Adrenal gland (tissue), 12 donors: ENCODE results near the gene GRAP2. TPM values are rescaled to one million over a fixed set of nuclear protein-coding genes. Genes with fewer than 3 reads are reported as not detected.

Experiments used
- DNase-seq, 7 donors: peaks; one replicate each; pipeline ENCODE4 v3.0.0-alpha.2; 2019 to 2020
- H3K27ac ChIP-seq, 5 donors: fragments of 200-600 bp; sonication (generic) in 4 of 5; 1 replicate in 3 of 5; 2 replicates in 2 of 5; pipeline versions ENCODE4 v1.5.1 to v1.8.0; 2016 to 2020; ENCODE audit warnings: mild to moderate bottlenecking in 1 of 5
- H3K27me3 ChIP-seq: fragments of 200-600 bp; 2 replicates; pipeline ENCODE4 v1.8.0; 2021
- H3K36me3 ChIP-seq, 2 donors: fragments of 200-600 bp; replicated peaks in 1 of 2; 1 replicate in 1 of 2; 2 replicates in 1 of 2; pipeline versions ENCODE4 v1.5.1 to v1.8.0; 2018 to 2022
- H3K4me1 ChIP-seq, 2 donors: fragments of 200-600 bp; replicated peaks in 1 of 2; 1 replicate in 1 of 2; 2 replicates in 1 of 2; pipeline versions ENCODE4 v1.5.1 to v1.8.0; 2018 to 2021
- H3K4me3 ChIP-seq, 4 donors: fragments of 200-600 bp; sonication (generic) in 3 of 4; one replicate each; pipeline ENCODE4 v1.5.1; 2016 to 2018
- H3K9me3 ChIP-seq, 3 donors: fragments of 200-600 bp; sonication (generic) in 1 of 3; replicated peaks in 1 of 3; 1 replicate in 2 of 3; 2 replicates in 1 of 3; pipeline versions ENCODE4 v1.5.1 to v1.8.0; 2016 to 2021
- CTCF ChIP-seq, 6 experiments: fragments of 450-650 bp in 4 of 6; fragments of 200-600 bp in 2 of 6; sonication (generic) in 1 of 6; IDR thresholded peaks; 1 replicate in 5 of 6; 2 replicates in 1 of 6; pipeline versions ENCODE4 v1.5.1 to v1.8.0; 2016 to 2021; ENCODE audit warnings: antibody characterized with exemption in 6 of 6, mild to moderate bottlenecking in 2 of 6, moderate library complexity in 1 of 6
- POLR2A ChIP-seq, 2 donors: fragments of 450-650 bp; IDR thresholded peaks; one replicate each; pipeline ENCODE4 v1.6.1; 2017; ENCODE audit warnings: antibody characterized with exemption in 2 of 2, mild to moderate bottlenecking in 2 of 2, moderate library complexity in 1 of 2
- WGBS, 4 donors: extraction: QIAGEN DNeasy Blood & Tissue Kit in 2 of 4; methylation state at CpG; one replicate each; pipeline versions ENCODE4 v1.1.5 to v1.1.7; 2013 to 2017; 5-methylcytosine and 5-hydroxymethylcytosine counted together
- intact Hi-C, 2 donors: fragments of 100-400 bp; cut with DNase I; formaldehyde crosslinking; loops; one replicate each; pipeline versions ENCODE4 v1.14.1 to v1.15.0; 2022 to 2023
- polyA plus RNA-seq, 3 donors: library from polyadenylated mRNA; stranded (reverse); fragments of 200-250 nt in 2 of 3; fragments of 350-450 nt in 1 of 3; fragmentation: Illumina TruSeq in 1 of 3; extraction: RNeasy Lipid Tissue Mini Kit (QIAGEN cat#74804) in 1 of 3; gene quantifications; one replicate each; pipeline ENCODE4 v1.2.3, GENCODE V29; 2013 to 2014
- total RNA-seq, 9 donors: library from RNA; depleted of rRNA in 4 of 9; stranded (reverse); fragments of >200 nt in 4 of 9; fragments of 120-200 nt in 1 of 9; fragmentation: NEBNext Ultra II Directional in 1 of 9; extraction: Animal tissue kit (Norgen Biotek cat#: 25700) in 1 of 9; gene quantifications; one replicate each; pipeline versions ENCODE4 v1.1.0 to v1.2.4, GENCODE V29; 2013 to 2023
- donor health status: healthy with polysubstance abuse.
- donor health status: Bipolar disorder and iron deficiency.
- donor health status: DM: yes; HTN: yes; CAD: no.
- donor health status: DM: no; HTN: no; CAD: no.
- donor health status: DM: no; HTN: no; CAD: no.
- donor health status: DM: yes; HTN: yes; CAD: no.

The GRAP2 gene
- total and polyA plus RNA-seq, 12 donors, result 0.28 to 1.7 (median 0.61) TPM; not detected in 1

- intact Hi-C loops, result no loop called here
- Histone ChIP-seq H3K27ac (no peak overlapping the region), H3K4me3 (no peak overlapping the region), H3K36me3 (no peaks in the 10 kb centered on the region), H3K4me1 (no peaks in the 10 kb centered on the region), H3K9me3 (no peaks in the 10 kb centered on the region), H3K27me3 (peaks cover 5% of the 10 kb centered on the region)
- TF ChIP-seq CTCF (IDR thresholded peaks at IDR 0.05), result no peak
- TF ChIP-seq POLR2A (IDR thresholded peaks at IDR 0.05), result no peak
- 79 to 90% (median 82%) methylated on average over 6 of the region's 6 CpGs for WGBS, 4 donors
- DNase-seq, result no peak
Measured at GRCh38 chr22:39907047-39907446, 6.2 kb downstream of the GRAP2 start.

GRCh38 chr22:39907605-39908097 lies 6.8 kb downstream of the GRAP2 start:
- no peaks in the 10 kb centered on the region for H3K9me3 ChIP-seq
- DNase-seq, result no peak
- no peak for TF ChIP-seq CTCF (IDR thresholded peaks at IDR 0.05)
- no peak for TF ChIP-seq POLR2A (IDR thresholded peaks at IDR 0.05)
- H3K4me3 ChIP-seq, result no peak overlapping the region
- H3K36me3 ChIP-seq, result no peaks in the 10 kb centered on the region
- WGBS, 4 donors, result 79 to 92% (median 84%) methylated on average over 8 to 9 of the region's 9 CpGs
- H3K27me3 ChIP-seq, result peaks cover 5% of the 10 kb centered on the region
- no peak overlapping the region for H3K27ac ChIP-seq
- intact Hi-C loops, result no loop called here
- no peaks in the 10 kb centered on the region for H3K4me1 ChIP-seq

- no peak overlapping the region for H3K4me3 ChIP-seq
- H3K27me3 ChIP-seq, result peaks cover 5% of the 10 kb centered on the region
- H3K4me1 ChIP-seq, result no peaks in the 10 kb centered on the region
- DNase-seq, result no peak
- H3K9me3 ChIP-seq, result no peaks in the 10 kb centered on the region
- H3K27ac ChIP-seq, result no peak overlapping the region
- intact Hi-C loops, result no loop called here
- 78 to 90% (median 81%) methylated on average over 1 to 2 of the region's 2 CpGs for WGBS, 4 donors
- no peaks in the 10 kb centered on the region for H3K36me3 ChIP-seq
- TF ChIP-seq CTCF (IDR thresholded peaks at IDR 0.05), result no peak
- no peak for TF ChIP-seq POLR2A (IDR thresholded peaks at IDR 0.05)
Measured at GRCh38 chr22:39908136-39908535, 7.3 kb downstream of the GRAP2 start.

GRCh38 chr22:39908737-39909136 lies 7.9 kb downstream of the GRAP2 start:
- TF ChIP-seq POLR2A (IDR thresholded peaks at IDR 0.05) (no peak), CTCF (IDR thresholded peaks at IDR 0.05) (no peak)
- no peaks in the 10 kb centered on the region for H3K36me3 ChIP-seq
- H3K27ac ChIP-seq, result no peak overlapping the region
- intact Hi-C loops, result no loop called here
- WGBS, 4 donors, result 35 to 46% (median 41%) methylated on average over 3 to 5 of the region's 5 CpGs
- no peaks in the 10 kb centered on the region for H3K9me3 ChIP-seq
- no peaks in the 10 kb centered on the region for H3K4me1 ChIP-seq
- peak in 2 of 7 donors; percentile 18 to 24 for DNase-seq
- H3K4me3 ChIP-seq, result no peak overlapping the region
- H3K27me3 ChIP-seq, result peaks cover 5% of the 10 kb centered on the region
